HG03066 (cell line): ENCODE measurements around the gene CLN6.
"Not testable (repeated sequence)": the region's sequence is repeated elsewhere in the genome, so short reads cannot be mapped to it uniquely, and the experiment has no call there.

ENCODE experiments used
- ATAC-seq: cut with Tn5 transposase; IDR thresholded peaks from one replicate; pipeline ENCODE4 v1.9.1; 2021; ENCODE audit warnings: low read depth; ENCODE audit not compliant: unreplicated experiment

The CLN6 gene

GRCh38 chr15:68195336-68196112, 34.0 kb downstream of the CLN6 start:
- ATAC-seq: no peak

DNA sequence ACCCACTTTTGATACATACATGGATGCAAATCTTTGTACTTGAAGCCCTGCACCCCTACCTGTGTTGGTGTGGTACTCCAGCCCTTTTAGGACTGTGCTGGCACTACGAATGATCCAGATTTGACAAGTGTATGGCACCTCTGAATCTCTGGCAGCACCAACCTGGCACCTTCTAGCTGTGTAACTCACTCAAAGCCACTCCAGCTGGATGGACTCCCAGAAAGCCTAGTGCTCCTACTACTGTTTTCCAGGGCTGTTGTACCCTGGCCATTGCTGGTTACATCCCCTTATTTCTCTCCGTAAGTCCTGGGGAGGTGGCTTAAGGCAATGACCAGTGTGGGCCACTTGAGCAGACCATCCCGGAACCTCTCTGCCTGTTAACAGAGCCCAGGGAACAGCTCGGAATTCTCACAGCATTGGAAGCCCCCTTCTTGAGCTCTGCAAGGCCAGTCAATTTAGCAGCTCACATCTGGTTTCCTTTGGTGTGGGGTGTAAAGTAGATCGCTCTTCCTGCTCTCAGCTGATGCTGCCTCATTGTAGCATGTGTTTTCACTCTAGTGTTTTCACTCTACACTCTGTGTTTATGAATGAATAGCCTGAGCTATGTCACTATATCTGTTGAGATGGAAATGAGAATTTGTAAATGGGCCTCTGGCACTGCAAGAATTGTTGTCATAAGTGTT, 36.6 kb downstream of the CLN6 start:
- no peak for ATAC-seq

DNA sequence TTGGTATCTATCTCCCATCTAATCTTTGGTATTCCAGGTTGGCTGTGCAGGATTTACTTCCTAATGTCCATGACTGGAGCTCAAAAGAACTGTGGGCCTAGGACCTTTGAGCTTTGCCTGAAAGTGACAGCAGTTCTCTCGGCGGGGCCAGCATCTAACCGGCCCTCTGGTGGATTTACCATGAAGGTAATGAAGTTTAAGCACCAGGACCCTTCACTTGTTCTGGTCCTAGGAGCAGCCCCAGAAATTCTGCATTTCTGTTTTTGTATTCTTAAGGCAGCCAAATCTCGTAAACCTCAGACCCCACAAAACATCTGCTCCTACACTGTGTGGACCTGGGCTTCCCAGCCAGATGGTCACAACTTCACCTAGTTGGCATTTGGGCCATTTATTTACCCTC, 37.4 kb downstream of the CLN6 start:
- ATAC-seq: no peak

GRCh38 chr15:68191555-68191954, 38.0 kb downstream of the CLN6 start:
- no peak for ATAC-seq

DNA sequence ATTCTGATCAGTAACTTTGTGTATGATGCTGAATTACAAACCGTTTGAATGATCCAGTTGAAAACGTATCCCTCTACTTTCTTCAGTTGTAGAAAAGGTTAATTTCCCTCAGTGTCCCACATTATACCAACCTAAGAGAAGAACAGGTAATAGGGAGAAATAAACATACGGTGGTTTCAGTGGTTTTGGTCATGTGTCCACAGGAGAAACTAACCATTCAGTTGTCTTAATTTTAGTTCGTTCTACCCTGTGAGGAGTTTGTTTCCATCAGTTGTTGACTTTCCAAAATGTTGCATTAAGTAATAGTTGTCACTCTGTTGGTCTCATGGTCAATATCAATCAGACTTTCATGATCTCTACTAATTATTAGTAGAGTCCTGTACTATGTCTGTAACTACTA, 39.5 kb downstream of the CLN6 start:
- no peak for ATAC-seq

- ATAC-seq: no peak
Measured at GRCh38 chr15:68188647-68189046, 40.9 kb downstream of the CLN6 start.

- no peak for ATAC-seq
Measured at GRCh38 chr15:68187559-68187958, 42.0 kb downstream of the CLN6 start.

- no peak for ATAC-seq
Measured at GRCh38 chr15:68186671-68187397, 42.7 kb downstream of the CLN6 start.

- ATAC-seq: no peak
Measured at GRCh38 chr15:68184616-68185480, 44.7 kb downstream of the CLN6 start.

- no peak for ATAC-seq
Measured at GRCh38 chr15:68183616-68184315, 45.8 kb downstream of the CLN6 start.

DNA sequence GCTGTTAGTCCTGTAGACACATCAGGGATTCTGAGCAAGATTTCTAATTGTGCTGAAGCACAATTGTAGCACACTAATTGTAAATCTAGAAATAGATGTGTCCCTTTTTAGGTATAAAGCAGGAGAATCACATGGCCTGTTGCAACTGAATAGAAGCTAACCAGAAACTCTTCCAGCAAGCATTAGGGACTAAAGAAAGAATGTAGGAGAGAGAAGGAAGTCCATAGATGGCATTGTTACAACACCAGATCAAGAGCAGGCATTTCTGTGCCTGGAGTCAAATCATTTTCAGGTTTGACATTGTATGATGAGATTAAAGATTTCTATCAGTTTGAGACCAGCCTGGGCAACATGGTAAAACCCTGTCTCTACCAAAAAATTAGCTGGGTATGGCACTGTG, 51.8 kb downstream of the CLN6 start:
- no peak for ATAC-seq

- no peak for ATAC-seq
Measured at GRCh38 chr15:68176601-68177000, 52.9 kb downstream of the CLN6 start.

- ATAC-seq: no peak
Measured at GRCh38 chr15:68175526-68175925, 54.0 kb downstream of the CLN6 start.

GRCh38 chr15:68173119-68173518, 56.4 kb downstream of the CLN6 start:
- no peak for ATAC-seq

- not testable (repeated sequence) for ATAC-seq
Measured at GRCh38 chr15:68172037-68172436, 57.5 kb downstream of the CLN6 start.

- ATAC-seq: no peak
Measured at GRCh38 chr15:68166847-68167246, 62.7 kb downstream of the CLN6 start.

GRCh38 chr15:68163191-68163590, 66.3 kb downstream of the CLN6 start:
- no peak for ATAC-seq

DNA sequence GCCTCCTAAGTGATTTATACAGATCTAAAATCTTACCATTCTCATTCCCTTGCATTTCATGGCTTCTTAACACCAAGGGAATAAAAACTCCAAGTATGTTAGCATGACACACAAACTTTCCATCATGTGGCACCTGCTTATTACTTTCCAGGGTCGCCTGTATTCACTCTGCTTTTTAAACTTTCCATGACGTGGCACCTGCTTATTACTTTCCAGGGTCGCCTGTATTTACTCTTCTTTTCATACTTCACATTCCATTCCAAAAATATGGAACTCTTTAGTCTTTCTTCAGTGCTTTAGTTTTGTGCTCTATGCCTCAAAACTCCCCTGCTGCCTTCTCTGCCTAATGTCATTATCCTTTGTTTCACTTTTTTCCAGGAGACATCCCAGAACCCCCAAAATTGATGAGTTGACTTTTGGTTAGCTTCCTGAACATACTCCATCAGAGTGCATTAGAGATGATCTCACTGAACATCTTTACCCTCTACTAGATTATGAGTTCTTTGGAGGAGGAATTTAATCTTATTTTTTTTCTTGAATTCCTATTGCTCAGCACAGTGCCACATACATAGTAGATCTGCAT, 71.4 kb downstream of the CLN6 start:
- no peak for ATAC-seq

GRCh38 chr15:68157074-68157473, 72.5 kb downstream of the CLN6 start:
- no peak for ATAC-seq
